ENCODE results near the gene TMEM220.

GRCh38 chr17:10716218-10716617 is 13.6 kb downstream of the TMEM220 start:
- TF ChIP-seq POLR2AphosphoS5 (IDR thresholded peaks at IDR 0.05) (no peak), CTCF (IDR thresholded peaks at IDR 0.05) (no peak), POLR2A (IDR thresholded peaks at IDR 0.05) (no peak)
